ENCODE measurements around the gene DNHD1.
A peak's percentile ranks its signal among the peaks of the same experiment; 100 is the strongest.

Gene DNHD1

DNA sequence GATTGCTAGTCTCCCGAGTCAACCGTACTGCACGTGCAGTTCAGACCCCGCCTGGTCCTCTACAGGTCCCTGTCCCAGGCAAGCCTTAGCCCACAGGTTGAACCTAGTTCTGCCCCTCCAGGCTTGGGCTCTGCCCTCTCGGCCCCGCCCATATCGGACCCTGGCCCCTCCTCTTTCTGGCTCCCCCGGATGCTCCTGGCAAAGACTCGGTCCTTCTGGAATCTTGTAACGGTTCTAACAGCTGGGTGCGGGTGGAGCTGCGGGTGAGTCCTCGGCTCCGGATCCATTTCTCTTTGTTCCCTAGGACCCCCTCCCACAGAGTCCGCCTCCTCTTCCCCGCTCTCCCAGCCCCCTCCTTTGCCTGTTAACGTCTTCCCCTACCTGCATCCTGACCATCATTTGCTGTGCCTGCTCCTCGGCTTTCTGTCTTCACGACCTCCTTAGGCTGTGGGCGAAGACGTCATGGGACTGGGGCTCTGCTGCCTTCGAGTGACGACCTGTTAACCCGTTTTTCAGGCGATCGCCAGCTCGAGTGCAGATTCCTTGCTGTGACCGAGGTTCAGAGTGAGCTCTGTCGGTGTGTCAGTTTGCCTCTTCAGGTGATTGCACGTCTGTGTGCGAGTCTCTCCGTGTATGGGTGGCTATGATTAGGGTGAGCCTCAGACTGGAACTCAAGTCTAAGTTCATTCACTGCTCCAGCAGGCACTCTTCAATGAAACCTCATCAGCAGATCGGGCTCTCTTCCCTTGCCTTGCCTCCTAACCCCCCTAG, at the start of gene DNHD1:
TSS of gene DNHD1 (plus strand) at position 212 of the 771 bp plus-strand sequence. CDS start 936 bp downstream, outside the sequence.
- no peak for DNase-seq (ENCODE audit: low spot score)

- no peak for DNase-seq (ENCODE audit: low spot score)
Observed at GRCh38 chr11:6448574-6448973, 48.5 kb upstream of the DNHD1 start.

GRCh38 chr11:6452219-6452618, 44.9 kb upstream of the DNHD1 start:
- no peak for DNase-seq (ENCODE audit: low spot score)

DNA sequence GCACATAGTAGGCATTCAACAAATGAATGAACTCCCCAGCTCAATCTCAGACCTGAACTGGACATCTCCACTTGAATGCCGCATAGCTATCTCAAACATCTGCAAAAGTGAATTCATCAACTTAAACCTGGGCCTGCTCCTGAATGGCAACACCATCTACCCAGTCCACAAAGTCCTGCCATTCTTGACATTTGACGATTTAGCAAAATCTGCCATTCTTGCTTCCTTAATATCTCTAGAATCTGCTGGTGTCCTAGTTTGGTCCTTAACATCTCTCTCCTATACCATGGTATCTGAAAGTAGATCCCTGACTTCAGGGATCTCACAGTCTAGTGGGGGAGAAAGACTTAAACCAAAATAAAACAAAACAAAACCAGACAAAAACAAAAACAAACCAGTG, 43.9 kb upstream of the DNHD1 start:
- no peak for DNase-seq (ENCODE audit: low spot score)

GRCh38 chr11:6455070-6455469, 42.0 kb upstream of the DNHD1 start:
- no peak for DNase-seq (ENCODE audit: low spot score)

DNA sequence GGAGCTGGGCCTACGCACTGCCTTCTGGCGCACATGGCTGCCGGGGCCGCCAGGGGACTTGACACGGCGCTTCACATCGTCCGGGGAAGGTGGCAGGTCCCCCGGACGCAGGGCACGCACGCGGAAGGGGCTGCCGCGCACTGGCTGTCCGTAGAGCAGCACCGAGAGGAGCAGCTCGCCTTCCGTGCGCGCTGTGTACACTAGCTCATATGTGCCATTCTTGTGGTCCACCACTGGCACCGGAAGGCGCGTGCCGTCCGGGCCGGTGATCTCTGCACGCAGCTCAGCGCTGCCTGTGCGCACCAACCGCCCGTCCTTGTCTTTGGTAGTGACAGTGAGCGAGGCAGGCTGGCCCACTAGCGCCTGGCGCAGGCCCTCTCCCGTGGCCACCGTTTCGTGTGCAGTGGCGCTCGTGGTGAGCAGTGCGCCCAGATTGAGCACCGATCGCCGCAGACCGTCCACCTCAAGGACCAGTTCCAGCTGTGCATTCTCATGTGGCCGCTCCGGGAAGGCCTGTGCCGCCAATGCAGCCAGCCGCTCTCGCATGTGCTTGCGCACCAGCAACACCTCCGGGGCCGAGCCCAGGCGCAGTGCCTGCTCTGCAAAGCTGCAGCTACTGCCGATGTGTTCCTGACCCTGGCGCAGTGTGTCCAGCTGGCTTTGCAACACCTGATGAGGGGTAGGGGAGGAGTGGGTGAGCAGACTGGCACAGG, 40.6 kb upstream of the DNHD1 start:
- no peak for DNase-seq (ENCODE audit: low spot score)

GRCh38 chr11:6457581-6458320, 39.3 kb upstream of the DNHD1 start:
- DNase-seq (ENCODE audit: low spot score) = no peak

GRCh38 chr11:6458352-6459098, 38.6 kb upstream of the DNHD1 start:
- no peak for DNase-seq (ENCODE audit: low spot score)

GRCh38 chr11:6459099-6459450, 38.0 kb upstream of the DNHD1 start:
- no peak for DNase-seq (ENCODE audit: low spot score)

- peak; percentile 53 for DNase-seq (ENCODE audit: low spot score)
Observed at GRCh38 chr11:6468712-6469495, 28.2 kb upstream of the DNHD1 start.

GRCh38 chr11:6469599-6469998, 27.5 kb upstream of the DNHD1 start:
- DNase-seq (ENCODE audit: low spot score) = no peak

- DNase-seq (ENCODE audit: low spot score) = no peak
Observed at GRCh38 chr11:6472934-6473333, 24.1 kb upstream of the DNHD1 start.

GRCh38 chr11:6473451-6474412, 23.3 kb upstream of the DNHD1 start, which contains the start of gene TRIM3:
TSS of gene TRIM3 (minus strand) at chr11:6473941. CDS start at chr11:6465695, 8,246 bp downstream.
- DNase-seq (ENCODE audit: low spot score) = peak; percentile 83

DNA sequence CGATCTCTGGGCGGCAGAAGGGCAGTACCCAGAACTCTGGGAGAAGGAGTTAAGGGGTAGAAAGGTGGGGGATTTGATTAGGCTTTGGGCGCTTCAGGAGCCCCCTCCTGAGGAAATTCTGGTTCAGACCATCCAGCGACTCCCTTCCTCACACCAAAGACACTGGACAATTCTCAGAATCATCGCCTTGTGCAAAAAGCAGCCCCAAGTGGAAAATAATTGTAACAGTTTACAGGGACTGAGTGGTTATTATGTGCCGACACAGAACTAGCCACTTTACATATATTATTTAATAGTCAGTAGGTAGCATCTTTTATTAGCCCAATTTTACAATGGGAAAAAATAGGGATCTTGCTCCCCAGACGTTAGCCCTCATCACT, 22.7 kb upstream of the DNHD1 start:
- no peak for DNase-seq (ENCODE audit: low spot score)

GRCh38 chr11:6474806-6475500, 22.1 kb upstream of the DNHD1 start:
- DNase-seq (ENCODE audit: low spot score) = no peak

DNA sequence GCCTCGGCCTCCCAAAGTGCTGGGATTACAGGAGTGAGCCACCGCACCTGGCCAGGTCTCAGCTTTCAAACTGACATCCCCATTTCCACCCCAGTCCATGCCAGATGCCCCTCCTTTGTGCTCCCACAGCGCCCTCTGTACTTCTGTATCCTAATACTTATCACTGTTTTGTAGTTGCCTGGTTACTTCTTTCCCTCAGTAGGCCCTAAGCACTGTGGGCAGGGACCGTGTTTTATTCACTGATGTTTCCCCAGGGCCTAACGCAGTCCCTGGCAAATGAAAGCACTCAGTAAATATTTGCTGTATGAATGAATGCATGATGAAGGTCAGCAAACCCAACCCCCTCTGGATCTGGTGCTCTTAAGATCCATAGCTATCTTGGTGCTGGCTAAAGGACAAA, 21.1 kb upstream of the DNHD1 start:
- no peak for DNase-seq (ENCODE audit: low spot score)

- no peak for DNase-seq (ENCODE audit: low spot score)
Observed at GRCh38 chr11:6476571-6476970, 20.5 kb upstream of the DNHD1 start.

DNA sequence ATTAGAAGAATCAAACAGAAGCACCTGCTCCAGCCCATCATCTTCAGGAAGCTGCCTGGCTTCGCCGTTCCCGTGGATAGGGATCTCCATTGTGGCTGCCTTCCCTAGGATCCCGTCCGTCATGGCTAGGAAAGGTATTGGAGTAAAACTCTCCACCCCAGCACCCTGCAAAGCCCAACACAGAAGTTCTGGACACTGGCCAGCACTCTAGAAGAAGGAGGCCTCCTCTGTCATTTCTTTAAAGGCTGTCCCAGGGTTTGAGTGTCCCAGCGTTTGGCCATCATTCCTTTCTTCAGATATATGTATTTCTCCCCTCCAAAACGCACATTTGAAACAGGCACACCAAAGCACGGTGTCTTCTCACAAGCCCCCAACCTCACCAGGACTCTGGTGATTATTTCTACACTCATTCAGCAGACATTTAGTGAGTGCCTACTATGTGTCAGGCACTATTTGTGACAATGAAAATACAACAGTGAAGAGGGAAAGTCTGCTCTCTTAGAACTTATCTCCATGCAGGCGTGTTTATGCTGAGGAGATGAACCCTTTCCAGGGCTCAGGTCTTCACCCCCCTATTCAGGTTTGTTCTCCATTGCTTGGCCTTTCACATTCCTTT, 16.7 kb upstream of the DNHD1 start:
- DNase-seq (ENCODE audit: low spot score) = no peak

All from HuH-7.5 (cell line).